Measurements from ENCODE around the gene SFXN4. TPM values are rescaled to one million over a fixed set of nuclear protein-coding genes. Genes with fewer than 3 reads are reported as not detected.

The SFXN4 gene
- total and polyA plus RNA-seq, 2 donors from 2014 or later = 21.9 to 59.7 TPM

DNA sequence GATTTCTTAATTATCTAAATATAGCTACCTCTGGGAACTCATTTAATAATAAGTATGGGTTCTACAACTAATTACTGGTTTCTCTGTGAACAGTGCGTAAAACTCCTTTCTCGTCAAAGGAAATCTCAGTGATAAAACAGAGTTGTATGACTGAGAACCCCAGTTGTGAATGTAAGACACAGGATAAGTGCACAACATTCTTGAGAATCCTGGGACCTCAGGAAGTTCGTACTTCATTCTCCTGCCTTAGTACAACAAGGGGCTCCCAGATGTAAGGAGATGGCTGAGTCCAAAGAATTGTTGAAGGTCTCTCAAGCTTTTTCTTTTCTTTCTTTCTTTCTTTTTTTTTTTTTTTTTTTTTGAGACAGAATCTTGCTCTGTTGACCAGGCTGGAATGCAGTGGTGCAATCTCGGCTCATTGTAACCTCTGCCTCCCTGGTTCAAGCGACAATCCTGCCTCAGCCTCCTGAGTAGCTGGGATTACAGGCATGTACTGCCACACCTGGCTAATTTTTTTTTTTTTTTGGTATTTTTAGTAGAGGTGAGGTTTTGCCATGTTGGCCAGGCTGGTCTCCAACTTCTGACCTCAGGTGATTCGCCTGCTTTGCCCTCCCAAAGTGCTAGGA, 49.1 kb downstream of the SFXN4 start:
- intact Hi-C loops (cut with DNase I) = no loop called here
- Histone ChIP-seq H3K9me3 (ENCODE audit: control insufficient read depth in 2 of 3, insufficient read depth in 1 of 3, low read length in 3 of 3) (no peaks in the 10 kb centered on the region), H3K4me1 (ENCODE audit: control insufficient read depth in 2 of 3, insufficient read depth in 2 of 3, low read depth in 1 of 3, low read length in 3 of 3) (no peaks in the 10 kb centered on the region), H3K27me3 (ENCODE audit: control insufficient read depth, insufficient read depth, low read length) (no peaks in the 10 kb centered on the region), H3K36me3 (ENCODE audit: control insufficient read depth in 2 of 3, insufficient read depth in 3 of 3, low read length in 3 of 3) (peaks cover 5 to 27% (median 9%) of the 10 kb centered on the region in 3 donors), H3K27ac (ENCODE audit: low read depth in 2 of 2, low read length in 2 of 2) (no peak overlapping the region), H3K9ac (ENCODE audit: low read length in 3 of 3) (no peak overlapping the region), H3K4me3 (ENCODE audit: low read length in 3 of 3) (no peak overlapping the region)
- TF ChIP-seq, protein P1, sequence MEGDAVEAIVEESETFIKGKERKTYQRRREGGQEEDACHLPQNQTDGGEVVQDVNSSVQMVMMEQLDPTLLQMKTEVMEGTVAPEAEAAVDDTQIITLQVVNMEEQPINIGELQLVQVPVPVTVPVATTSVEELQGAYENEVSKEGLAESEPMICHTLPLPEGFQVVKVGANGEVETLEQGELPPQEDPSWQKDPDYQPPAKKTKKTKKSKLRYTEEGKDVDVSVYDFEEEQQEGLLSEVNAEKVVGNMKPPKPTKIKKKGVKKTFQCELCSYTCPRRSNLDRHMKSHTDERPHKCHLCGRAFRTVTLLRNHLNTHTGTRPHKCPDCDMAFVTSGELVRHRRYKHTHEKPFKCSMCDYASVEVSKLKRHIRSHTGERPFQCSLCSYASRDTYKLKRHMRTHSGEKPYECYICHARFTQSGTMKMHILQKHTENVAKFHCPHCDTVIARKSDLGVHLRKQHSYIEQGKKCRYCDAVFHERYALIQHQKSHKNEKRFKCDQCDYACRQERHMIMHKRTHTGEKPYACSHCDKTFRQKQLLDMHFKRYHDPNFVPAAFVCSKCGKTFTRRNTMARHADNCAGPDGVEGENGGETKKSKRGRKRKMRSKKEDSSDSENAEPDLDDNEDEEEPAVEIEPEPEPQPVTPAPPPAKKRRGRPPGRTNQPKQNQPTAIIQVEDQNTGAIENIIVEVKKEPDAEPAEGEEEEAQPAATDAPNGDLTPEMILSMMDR (IDR thresholded peaks at IDR 0.05; ENCODE audit: borderline replicate concordance, extremely low read depth, insufficient read depth) = no peak
- FAIRE-seq (no peak), DNase-seq (no peak)

DNA sequence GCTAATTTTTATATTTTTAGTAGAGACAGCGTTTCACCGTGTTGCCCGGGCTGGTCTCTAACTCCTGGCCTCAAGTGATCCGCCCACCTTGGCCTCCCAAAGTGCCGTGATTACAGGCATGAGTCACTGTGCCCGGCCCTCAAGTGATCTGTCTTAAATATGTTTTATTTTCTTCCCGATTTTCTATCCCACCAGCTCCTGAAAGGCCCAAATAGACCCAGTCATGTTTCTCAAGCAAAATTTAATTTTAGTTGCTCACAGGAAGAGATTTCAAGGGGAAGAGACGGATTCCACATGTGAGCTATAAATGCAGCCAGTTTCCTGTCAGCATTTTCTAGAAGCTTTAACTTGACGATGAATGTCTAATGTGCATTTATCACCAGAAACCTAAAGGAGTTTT, 49.6 kb downstream of the SFXN4 start:
- intact Hi-C loops (cut with DNase I) = no loop called here
- Histone ChIP-seq H3K4me1 (ENCODE audit: control insufficient read depth in 2 of 3, insufficient read depth in 2 of 3, low read depth in 1 of 3, low read length in 3 of 3) (no peaks in the 10 kb centered on the region), H3K9ac (ENCODE audit: low read length in 3 of 3) (no peak overlapping the region), H3K36me3 (ENCODE audit: control insufficient read depth in 2 of 3, insufficient read depth in 3 of 3, low read length in 3 of 3) (peaks cover 5 to 27% (median 9%) of the 10 kb centered on the region in 3 donors), H3K9me3 (ENCODE audit: control insufficient read depth in 2 of 3, insufficient read depth in 1 of 3, low read length in 3 of 3) (no peaks in the 10 kb centered on the region), H3K4me3 (ENCODE audit: low read length in 3 of 3) (no peak overlapping the region), H3K27ac (ENCODE audit: low read depth in 2 of 2, low read length in 2 of 2) (peak overlapping the region in 1 of 2 donors; percentile 32), H3K27me3 (ENCODE audit: control insufficient read depth, insufficient read depth, low read length) (no peaks in the 10 kb centered on the region)
- no peak for FAIRE-seq
- TF ChIP-seq, protein P1 (IDR thresholded peaks at IDR 0.05; ENCODE audit: borderline replicate concordance, extremely low read depth, insufficient read depth) = no peak
- peak in 1 of 5 donors; percentile 39 for DNase-seq

DNA sequence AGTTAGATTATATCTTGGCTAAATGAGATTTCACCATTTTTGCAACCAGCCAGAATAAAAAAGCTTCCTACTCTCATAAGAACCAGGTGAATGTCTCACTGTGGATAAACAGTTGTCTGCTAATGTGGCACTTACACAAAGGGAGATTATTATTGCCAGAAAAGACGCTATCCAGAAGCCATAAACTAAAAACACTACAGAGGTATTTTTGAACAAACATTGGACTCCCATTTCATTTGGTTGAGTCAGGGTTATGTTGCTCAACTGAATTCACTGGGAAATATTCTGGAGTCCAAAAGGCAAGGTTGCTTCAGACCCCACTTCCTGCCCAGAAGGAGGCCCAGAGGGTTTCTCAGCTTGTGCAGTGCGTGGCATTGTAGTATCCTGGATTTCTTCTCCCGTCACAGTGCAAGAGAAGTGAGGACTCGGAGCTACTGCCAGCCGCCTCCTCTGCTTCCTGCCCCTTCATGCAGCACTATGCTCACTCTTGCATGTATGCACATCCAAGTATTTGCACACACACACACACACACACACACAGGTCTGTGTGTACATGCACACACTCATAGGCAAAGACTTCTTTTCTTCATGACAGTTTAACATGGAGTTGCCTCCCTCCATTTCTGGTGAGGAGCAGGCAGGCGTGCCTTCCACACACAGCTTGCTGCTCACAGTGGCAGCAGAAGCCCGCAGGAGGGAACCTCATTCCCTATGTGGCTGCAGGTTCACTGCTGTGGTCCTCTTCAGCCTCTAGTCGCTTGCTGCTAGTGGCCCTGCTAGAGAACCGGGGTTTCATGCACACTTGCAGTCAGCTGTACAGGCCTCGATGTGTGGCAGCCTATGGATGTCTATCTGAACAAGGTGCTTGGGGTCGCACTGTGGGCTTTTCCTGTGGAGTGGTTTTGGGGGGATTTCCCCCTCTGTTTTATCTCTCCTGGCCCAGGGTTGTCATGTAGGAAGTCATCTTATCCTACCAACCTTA, 51.5 kb downstream of the SFXN4 start:
- intact Hi-C loops (cut with DNase I) = no loop called here
- Histone ChIP-seq H3K36me3 (ENCODE audit: control insufficient read depth in 2 of 3, insufficient read depth in 3 of 3, low read length in 3 of 3) (peaks cover 5 to 26% (median 9%) of the 10 kb centered on the region in 3 donors), H3K27ac (ENCODE audit: low read depth in 2 of 2, low read length in 2 of 2) (no peak overlapping the region), H3K27me3 (ENCODE audit: control insufficient read depth, insufficient read depth, low read length) (no peaks in the 10 kb centered on the region), H3K4me1 (ENCODE audit: control insufficient read depth in 2 of 3, insufficient read depth in 2 of 3, low read depth in 1 of 3, low read length in 3 of 3) (no peaks in the 10 kb centered on the region), H3K4me3 (ENCODE audit: low read length in 3 of 3) (no peak overlapping the region), H3K9me3 (ENCODE audit: control insufficient read depth in 2 of 3, insufficient read depth in 1 of 3, low read length in 3 of 3) (no peaks in the 10 kb centered on the region), H3K9ac (ENCODE audit: low read length in 3 of 3) (no peak overlapping the region)
- DNase-seq = no peak
- FAIRE-seq = no peak
- TF ChIP-seq, protein P1 (IDR thresholded peaks at IDR 0.05; ENCODE audit: borderline replicate concordance, extremely low read depth, insufficient read depth) = no peak
